ENCODE measurements around the gene ZNF558.

DNA sequence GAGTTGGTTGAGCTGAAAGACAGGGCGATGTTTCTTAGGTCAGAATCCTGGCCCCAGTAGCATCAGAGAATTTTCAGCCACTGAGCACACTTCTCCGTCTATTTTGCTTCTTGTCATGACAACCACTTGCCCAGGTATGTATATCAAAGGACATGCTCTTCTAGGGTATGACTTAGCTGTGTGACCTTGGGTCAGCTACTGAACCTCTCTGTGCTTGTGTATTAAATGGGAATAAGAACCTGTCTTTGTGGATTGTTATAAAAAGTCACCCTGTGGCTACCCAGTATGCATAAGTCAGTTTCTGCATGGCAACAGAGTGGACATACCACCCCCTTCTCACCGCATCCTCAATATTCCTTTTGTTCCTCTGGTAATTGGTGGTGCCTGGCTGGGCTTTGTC, 26.2 kb upstream of the ZNF558 start:
- TF ChIP-seq POLR2AphosphoS5 (IDR thresholded peaks at IDR 0.05; ENCODE audit: insufficient read depth, low read depth, low read length): no peak
- TF ChIP-seq, protein P1, sequence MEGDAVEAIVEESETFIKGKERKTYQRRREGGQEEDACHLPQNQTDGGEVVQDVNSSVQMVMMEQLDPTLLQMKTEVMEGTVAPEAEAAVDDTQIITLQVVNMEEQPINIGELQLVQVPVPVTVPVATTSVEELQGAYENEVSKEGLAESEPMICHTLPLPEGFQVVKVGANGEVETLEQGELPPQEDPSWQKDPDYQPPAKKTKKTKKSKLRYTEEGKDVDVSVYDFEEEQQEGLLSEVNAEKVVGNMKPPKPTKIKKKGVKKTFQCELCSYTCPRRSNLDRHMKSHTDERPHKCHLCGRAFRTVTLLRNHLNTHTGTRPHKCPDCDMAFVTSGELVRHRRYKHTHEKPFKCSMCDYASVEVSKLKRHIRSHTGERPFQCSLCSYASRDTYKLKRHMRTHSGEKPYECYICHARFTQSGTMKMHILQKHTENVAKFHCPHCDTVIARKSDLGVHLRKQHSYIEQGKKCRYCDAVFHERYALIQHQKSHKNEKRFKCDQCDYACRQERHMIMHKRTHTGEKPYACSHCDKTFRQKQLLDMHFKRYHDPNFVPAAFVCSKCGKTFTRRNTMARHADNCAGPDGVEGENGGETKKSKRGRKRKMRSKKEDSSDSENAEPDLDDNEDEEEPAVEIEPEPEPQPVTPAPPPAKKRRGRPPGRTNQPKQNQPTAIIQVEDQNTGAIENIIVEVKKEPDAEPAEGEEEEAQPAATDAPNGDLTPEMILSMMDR (IDR thresholded peaks at IDR 0.05; ENCODE audit: extremely low read depth in 1 of 2, insufficient read depth in 1 of 2, low read depth in 1 of 2, low read length in 2 of 2): no peak
